Measurements from ENCODE around the gene TLCD3B.

The TLCD3B gene

GRCh38 chr16:30065943-30066760 is 35.1 kb upstream of the TLCD3B start:
- Mint-ChIP-seq H3K4me1 (ENCODE audit: low read depth) (peaks cover 47% of the 10 kb centered on the region), H3K27ac (peak overlapping the region; percentile 99), H3K27me3 (no peaks in the 10 kb centered on the region), H3K36me3 (ENCODE audit: low read depth) (peaks cover 69% of the 10 kb centered on the region), H3K9me3 (no peaks in the 10 kb centered on the region), H3K4me3 (peak overlapping the region; percentile 99)
- no peak for DNase-seq

- no peaks in the 10 kb centered on the region for H3K27me3 Mint-ChIP-seq
- H3K36me3 Mint-ChIP-seq (ENCODE audit: low read depth): peaks cover 61% of the 10 kb centered on the region
- DNase-seq: peak; percentile 97
- peaks cover 45% of the 10 kb centered on the region for H3K4me1 Mint-ChIP-seq (ENCODE audit: low read depth)
- peak within 1 kb of the TSS; percentile 99 for H3K27ac Mint-ChIP-seq
- no peaks in the 10 kb centered on the region for H3K9me3 Mint-ChIP-seq
- peak within 1 kb of the TSS; percentile 99 for H3K4me3 Mint-ChIP-seq
Measured at GRCh38 chr16:30065102-30065942, 34.3 kb upstream of the TLCD3B start, which contains the start of gene ALDOA. TSS of gene ALDOA (plus strand) at chr16:30065760. CDS start at chr16:30066898, 1,138 bp downstream.

- Mint-ChIP-seq H3K36me3 (ENCODE audit: low read depth) (peaks cover 55% of the 10 kb centered on the region), H3K27me3 (no peaks in the 10 kb centered on the region), H3K4me1 (ENCODE audit: low read depth) (peaks cover 39% of the 10 kb centered on the region), H3K9me3 (no peaks in the 10 kb centered on the region), H3K27ac (peak overlapping the region; percentile 99), H3K4me3 (peak overlapping the region; percentile 99)
- DNase-seq: no peak
Measured at GRCh38 chr16:30064729-30065101, 33.6 kb upstream of the TLCD3B start.

GRCh38 chr16:30063893-30064728 is 33.0 kb upstream of the TLCD3B start:
- Mint-ChIP-seq H3K27me3 (no peaks in the 10 kb centered on the region), H3K4me3 (peak overlapping the region; percentile 99), H3K4me1 (ENCODE audit: low read depth) (peaks cover 33% of the 10 kb centered on the region), H3K36me3 (ENCODE audit: low read depth) (peaks cover 49% of the 10 kb centered on the region), H3K9me3 (no peaks in the 10 kb centered on the region), H3K27ac (peak overlapping the region; percentile 99)
- DNase-seq: peak; percentile 83

GRCh38 chr16:30063278-30063892 is 32.3 kb upstream of the TLCD3B start:
- Mint-ChIP-seq H3K27me3 (no peaks in the 10 kb centered on the region), H3K9me3 (no peaks in the 10 kb centered on the region), H3K4me3 (peak overlapping the region; percentile 99), H3K36me3 (ENCODE audit: low read depth) (peaks cover 41% of the 10 kb centered on the region), H3K27ac (peak overlapping the region; percentile 99), H3K4me1 (ENCODE audit: low read depth) (peaks cover 26% of the 10 kb centered on the region)
- DNase-seq: no peak

- no peak for DNase-seq
- H3K27ac Mint-ChIP-seq: no peak overlapping the region
Measured at GRCh38 chr16:30060836-30061554, 29.9 kb upstream of the TLCD3B start.

GRCh38 chr16:30060346-30060745 is 29.3 kb upstream of the TLCD3B start:
- peaks cover 14% of the 10 kb centered on the region for H3K4me1 Mint-ChIP-seq (ENCODE audit: low read depth)
- no peak overlapping the region for H3K4me3 Mint-ChIP-seq
- no peaks in the 10 kb centered on the region for H3K9me3 Mint-ChIP-seq
- no peaks in the 10 kb centered on the region for H3K27me3 Mint-ChIP-seq
- no peak for DNase-seq
- no peak overlapping the region for H3K27ac Mint-ChIP-seq
- H3K36me3 Mint-ChIP-seq (ENCODE audit: low read depth): peaks cover 14% of the 10 kb centered on the region

More at GRCh38 chr16:30060836-30061554, 29.9 kb upstream of the TLCD3B start:
- H3K4me3 Mint-ChIP-seq: no peak overlapping the region
- H3K27me3 Mint-ChIP-seq: no peaks in the 10 kb centered on the region
- H3K4me1 Mint-ChIP-seq (ENCODE audit: low read depth): peaks cover 11% of the 10 kb centered on the region
- H3K9me3 Mint-ChIP-seq: no peaks in the 10 kb centered on the region
- H3K36me3 Mint-ChIP-seq (ENCODE audit: low read depth): peaks cover 19% of the 10 kb centered on the region

- peaks cover 25% of the 10 kb centered on the region for H3K4me1 Mint-ChIP-seq (ENCODE audit: low read depth)
- H3K27ac Mint-ChIP-seq: peak overlapping the region; percentile 26
- no peaks in the 10 kb centered on the region for H3K27me3 Mint-ChIP-seq
- DNase-seq: peak; percentile 66
- no peaks in the 10 kb centered on the region for H3K36me3 Mint-ChIP-seq (ENCODE audit: low read depth)
- no peaks in the 10 kb centered on the region for H3K9me3 Mint-ChIP-seq
- H3K4me3 Mint-ChIP-seq: no peak overlapping the region
Measured at GRCh38 chr16:30054959-30055553, 24.0 kb upstream of the TLCD3B start.

- Mint-ChIP-seq H3K36me3 (ENCODE audit: low read depth) (no peaks in the 10 kb centered on the region), H3K27ac (no peak overlapping the region), H3K27me3 (no peaks in the 10 kb centered on the region), H3K9me3 (no peaks in the 10 kb centered on the region), H3K4me3 (peak overlapping the region; percentile 41), H3K4me1 (ENCODE audit: low read depth) (peaks cover 25% of the 10 kb centered on the region)
- no peak for DNase-seq
Measured at GRCh38 chr16:30054451-30054850, 23.4 kb upstream of the TLCD3B start.

- H3K27ac Mint-ChIP-seq: peak overlapping the region; percentile 16
- H3K4me3 Mint-ChIP-seq: peak overlapping the region; percentile 83
- H3K9me3 Mint-ChIP-seq: no peaks in the 10 kb centered on the region
- no peaks in the 10 kb centered on the region for H3K27me3 Mint-ChIP-seq
- H3K36me3 Mint-ChIP-seq (ENCODE audit: low read depth): no peaks in the 10 kb centered on the region
- DNase-seq: no peak
- H3K4me1 Mint-ChIP-seq (ENCODE audit: low read depth): peaks cover 25% of the 10 kb centered on the region
Measured at GRCh38 chr16:30053376-30054015, 22.4 kb upstream of the TLCD3B start.

GRCh38 chr16:30052671-30053372 is 21.8 kb upstream of the TLCD3B start:
- peak overlapping the region; percentile 90 for H3K27ac Mint-ChIP-seq
- no peaks in the 10 kb centered on the region for H3K36me3 Mint-ChIP-seq (ENCODE audit: low read depth)
- H3K27me3 Mint-ChIP-seq: no peaks in the 10 kb centered on the region
- H3K9me3 Mint-ChIP-seq: no peaks in the 10 kb centered on the region
- peak; percentile 93 for DNase-seq
- H3K4me1 Mint-ChIP-seq (ENCODE audit: low read depth): peaks cover 25% of the 10 kb centered on the region
- H3K4me3 Mint-ChIP-seq: peak overlapping the region; percentile 83

- Mint-ChIP-seq H3K4me3 (peak overlapping the region; percentile 62), H3K4me1 (ENCODE audit: low read depth) (peaks cover 25% of the 10 kb centered on the region), H3K9me3 (no peaks in the 10 kb centered on the region), H3K27me3 (no peaks in the 10 kb centered on the region), H3K27ac (peak overlapping the region; percentile 80), H3K36me3 (ENCODE audit: low read depth) (no peaks in the 10 kb centered on the region)
- DNase-seq: no peak
Measured at GRCh38 chr16:30051518-30051917, 20.4 kb upstream of the TLCD3B start.
